Stimulated activated CD8-positive, alpha-beta memory T cell treated with anti-CD3 and anti-CD28 coated beads, Interleukin-7, amount 100 ng/mL, for 24 hours (primary cell): Measurements from ENCODE around the gene CEACAM8.
"Not testable (repeated sequence)": the region's sequence is repeated elsewhere in the genome, so short reads cannot be mapped to it uniquely, and the experiment has no call there.

Source experiments
- DNase-seq: peaks from one replicate; pipeline ENCODE4 v3.0.0-alpha.2; 2020; ENCODE audit warnings: low read depth

CEACAM8 gene

DNA sequence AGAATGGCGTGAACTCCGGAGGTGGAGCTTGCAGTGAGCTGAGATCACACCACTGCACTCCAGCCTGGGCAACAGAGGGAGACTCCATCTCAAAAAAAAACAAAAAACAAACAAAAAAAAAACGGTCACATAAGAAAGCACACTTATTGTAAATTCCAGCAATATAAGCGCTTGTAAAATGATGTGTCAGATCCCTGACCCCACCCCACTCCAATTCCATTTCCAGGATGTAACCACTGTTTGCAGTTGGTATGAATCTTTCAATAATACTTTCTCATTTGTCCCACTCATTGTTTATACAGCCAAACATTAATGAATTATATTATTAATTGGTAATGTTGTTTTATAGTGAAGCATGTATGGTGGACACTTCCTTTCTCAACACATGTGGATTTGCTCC lies 50.6 kb downstream of the CEACAM8 start:
- DNase-seq = no peak

- no peak for DNase-seq
These were observed 51.9 kb downstream of the CEACAM8 start for GRCh38 chr19:42542791-42543190.

- no peak for DNase-seq
These were observed 54.6 kb downstream of the CEACAM8 start for GRCh38 chr19:42540071-42540553.

GRCh38 chr19:42538841-42539709 lies 55.6 kb downstream of the CEACAM8 start:
- no peak for DNase-seq

GRCh38 chr19:42535276-42535675 lies 59.4 kb downstream of the CEACAM8 start:
- not testable (repeated sequence) for DNase-seq

DNA sequence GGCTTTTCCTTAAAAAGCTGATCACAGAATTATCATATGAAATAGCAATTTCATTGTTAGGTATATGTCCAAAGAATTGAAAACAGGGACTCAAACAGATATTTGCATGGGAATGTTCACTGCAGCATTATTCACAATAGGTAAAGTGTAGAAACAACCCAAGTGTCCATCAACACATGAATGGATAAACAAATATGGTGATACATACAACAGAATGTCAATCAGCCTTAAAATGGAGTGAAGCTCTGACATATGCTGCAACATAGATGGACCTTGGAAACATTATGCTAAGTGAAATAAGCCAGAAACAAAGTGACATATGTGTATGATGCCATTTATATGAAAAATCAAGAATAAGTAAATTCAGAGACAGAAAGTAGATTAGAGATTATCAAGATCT lies 60.3 kb downstream of the CEACAM8 start:
- no peak for DNase-seq

DNA sequence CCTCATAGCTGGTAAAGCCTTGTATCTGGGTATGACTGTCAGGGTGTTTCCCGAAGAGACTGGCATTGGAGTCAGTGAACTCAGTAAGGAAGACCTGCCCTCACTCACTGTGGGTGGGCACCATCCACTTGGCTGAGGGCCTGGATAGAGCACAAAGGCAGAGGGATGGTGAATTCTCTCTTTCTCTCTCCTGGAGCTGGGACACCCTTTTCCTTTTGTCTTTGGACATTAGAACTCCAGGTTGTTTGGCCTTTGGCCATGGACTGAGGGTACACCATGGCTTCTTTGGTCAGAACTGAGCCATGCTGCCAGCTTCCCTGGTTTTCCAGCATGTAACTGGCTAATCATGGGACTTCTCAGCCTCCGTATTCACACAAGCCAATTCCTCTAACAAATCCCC lies 61.8 kb downstream of the CEACAM8 start:
- DNase-seq = no peak

DNA sequence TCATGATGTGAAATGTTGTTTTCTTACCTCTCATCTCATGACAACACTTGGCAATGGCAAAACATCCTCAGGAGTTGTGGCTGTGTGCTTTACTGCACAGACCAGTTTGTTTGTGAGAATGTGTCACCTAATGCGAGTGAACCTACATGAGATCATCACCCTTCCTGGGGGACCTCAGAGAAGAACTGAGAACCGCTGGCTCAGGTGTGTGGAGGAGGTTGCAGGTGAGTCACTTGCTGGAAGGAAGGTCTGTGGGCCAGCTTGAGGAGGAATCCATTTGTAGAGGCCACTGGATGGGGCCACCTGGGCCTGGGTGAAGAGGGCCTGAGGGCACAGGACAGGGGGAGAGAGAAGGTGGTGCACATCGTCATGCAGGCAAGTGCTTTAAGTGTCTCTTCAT lies 63.4 kb downstream of the CEACAM8 start:
- DNase-seq = no peak
